GM19468 (cell line): ENCODE data around the gene GCNA.

Source experiments
- ATAC-seq: cut with Tn5 transposase; IDR thresholded peaks from one replicate; pipeline ENCODE4 v1.9.1; 2021; ENCODE audit warnings: mild to moderate bottlenecking, moderate library complexity, moderate number of reproducible peaks; ENCODE audit not compliant: unreplicated experiment; ENCODE audit errors: extremely low read depth

The GCNA gene

GRCh38 chrX:71612256-71612655 is 34.0 kb downstream of the GCNA start:
- ATAC-seq: no peak

GRCh38 chrX:71615056-71615455 is 36.8 kb downstream of the GCNA start:
- no peak for ATAC-seq

GRCh38 chrX:71615954-71616353 is 37.7 kb downstream of the GCNA start:
- no peak for ATAC-seq

- no peak for ATAC-seq
Measured at GRCh38 chrX:71616672-71617529, 38.7 kb downstream of the GCNA start.

- ATAC-seq: no peak
Measured at GRCh38 chrX:71617742-71618141, 39.5 kb downstream of the GCNA start.

GRCh38 chrX:71618303-71618721 is 40.1 kb downstream of the GCNA start, which contains the start of gene CXCR3:
TSS of gene CXCR3 (minus strand) at chrX:71618511. CDS start at chrX:71618449, 62 bp downstream.
- ATAC-seq: peak; percentile 51

GRCh38 chrX:71618787-71619186 is 40.5 kb downstream of the GCNA start:
- ATAC-seq: no peak

- no peak for ATAC-seq
Measured at GRCh38 chrX:71619193-71619592, 41.0 kb downstream of the GCNA start.

GRCh38 chrX:71619986-71620385 is 41.7 kb downstream of the GCNA start:
- ATAC-seq: no peak

- ATAC-seq: no peak
Measured at GRCh38 chrX:71621603-71622002, 43.4 kb downstream of the GCNA start.

GRCh38 chrX:71622032-71622575 is 43.9 kb downstream of the GCNA start:
- no peak for ATAC-seq

- ATAC-seq: peak; percentile 22
Measured at GRCh38 chrX:71622576-71623450, 44.6 kb downstream of the GCNA start.

- no peak for ATAC-seq
Measured at GRCh38 chrX:71623714-71624113, 45.5 kb downstream of the GCNA start.

- ATAC-seq: no peak
Measured at GRCh38 chrX:71625471-71625870, 47.2 kb downstream of the GCNA start.

GRCh38 chrX:71626576-71626975 is 48.3 kb downstream of the GCNA start:
- ATAC-seq: no peak

- no peak for ATAC-seq
Measured at GRCh38 chrX:71627588-71628404, 49.6 kb downstream of the GCNA start.

- peak; percentile 63 for ATAC-seq
Measured at GRCh38 chrX:71629467-71629866, 51.2 kb downstream of the GCNA start.

- peak; percentile 20 for ATAC-seq
Measured at GRCh38 chrX:71632923-71633657, 54.9 kb downstream of the GCNA start.

- no peak for ATAC-seq
Measured at GRCh38 chrX:71634366-71634765, 56.1 kb downstream of the GCNA start.
